GM18499 (cell line): ENCODE results near the gene UNC13C.
"Not testable (repeated sequence)": the region's sequence is repeated elsewhere in the genome, so short reads cannot be mapped to it uniquely, and the experiment has no call there.

Experiments used
- ATAC-seq: cut with Tn5 transposase; IDR thresholded peaks from one replicate; pipeline ENCODE4 v1.9.1; 2021; ENCODE audit warnings: moderate number of reproducible peaks; ENCODE audit not compliant: insufficient read depth, unreplicated experiment

The UNC13C gene

DNA sequence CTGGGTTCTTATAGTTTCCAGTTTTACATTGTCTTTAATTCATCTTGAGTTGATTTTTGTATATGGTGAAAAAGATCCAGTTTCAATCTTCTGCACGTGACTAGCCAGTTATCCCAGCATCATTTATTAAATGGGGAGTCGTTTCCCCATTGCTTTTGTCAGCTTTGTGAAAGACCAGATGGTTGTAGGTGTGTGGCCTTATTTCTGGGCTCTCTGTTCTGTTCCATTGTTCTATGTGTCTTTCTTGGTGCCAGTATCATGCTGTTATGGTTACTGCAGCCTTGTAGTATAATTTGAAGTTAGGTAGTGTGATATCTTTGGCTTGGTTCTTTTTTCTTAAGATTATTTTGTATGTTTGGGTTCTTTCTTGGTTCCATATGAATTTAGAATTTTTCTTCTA, 432.2 kb downstream of the UNC13C start:
- ATAC-seq: no peak

DNA sequence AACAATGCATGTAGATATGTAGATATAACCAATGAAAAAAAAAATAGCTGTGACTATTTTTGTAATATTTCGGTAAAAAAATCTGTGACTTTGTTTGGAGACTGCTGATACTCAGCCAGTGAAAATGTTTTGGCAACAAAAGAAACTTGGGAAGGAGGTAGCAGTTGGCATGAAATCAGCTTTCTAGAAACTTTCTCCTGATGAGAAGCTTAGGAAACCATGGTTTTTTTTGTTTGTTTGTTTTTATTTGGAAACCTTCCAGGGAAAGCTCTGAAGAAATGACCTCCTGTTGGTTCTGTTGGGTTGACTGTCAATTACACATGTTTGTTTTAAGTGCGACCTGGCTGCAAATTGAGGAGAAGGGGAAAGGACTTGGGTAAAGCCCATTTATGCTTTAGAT, 445.9 kb downstream of the UNC13C start:
- ATAC-seq: no peak

DNA sequence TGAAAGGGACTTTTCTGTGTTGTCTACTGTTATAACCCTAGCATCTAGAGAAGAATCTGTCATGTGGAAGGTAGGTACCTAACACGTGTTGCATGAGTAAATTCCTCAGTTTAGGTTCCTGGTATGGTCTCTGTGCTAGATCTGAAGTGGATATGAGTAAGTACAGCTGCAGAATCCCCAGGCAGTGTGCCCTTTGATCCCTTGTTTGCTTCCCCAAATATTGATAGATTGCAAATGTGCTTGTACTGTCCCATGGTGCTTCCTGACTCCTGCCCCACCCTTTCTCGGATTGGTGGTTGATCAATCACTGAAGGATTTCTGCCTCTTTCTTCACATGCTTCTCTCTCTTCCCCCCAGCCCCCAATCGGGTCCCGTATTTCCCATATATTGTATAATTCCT, 450.4 kb downstream of the UNC13C start:
- ATAC-seq: no peak

DNA sequence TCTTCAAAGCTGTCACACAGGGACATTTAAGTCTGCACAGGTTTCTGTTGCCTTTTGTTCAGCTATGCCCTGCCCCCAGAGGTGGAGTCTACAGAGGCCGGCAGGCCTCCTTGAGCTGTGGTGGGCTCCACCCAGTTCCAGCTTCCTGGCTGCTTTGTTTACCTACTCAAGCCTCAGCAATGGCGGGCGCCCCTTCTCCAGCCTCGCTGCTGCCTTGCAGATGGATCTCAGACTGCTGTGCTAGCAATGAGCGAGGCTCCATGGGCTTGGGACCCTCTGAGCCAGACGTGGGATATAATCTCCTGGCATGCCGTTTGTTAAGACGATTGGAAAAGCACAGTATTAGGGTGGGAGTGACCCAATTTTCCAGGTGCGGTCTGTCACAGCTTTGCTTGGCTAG, 472.0 kb downstream of the UNC13C start:
- not testable (repeated sequence) for ATAC-seq

DNA sequence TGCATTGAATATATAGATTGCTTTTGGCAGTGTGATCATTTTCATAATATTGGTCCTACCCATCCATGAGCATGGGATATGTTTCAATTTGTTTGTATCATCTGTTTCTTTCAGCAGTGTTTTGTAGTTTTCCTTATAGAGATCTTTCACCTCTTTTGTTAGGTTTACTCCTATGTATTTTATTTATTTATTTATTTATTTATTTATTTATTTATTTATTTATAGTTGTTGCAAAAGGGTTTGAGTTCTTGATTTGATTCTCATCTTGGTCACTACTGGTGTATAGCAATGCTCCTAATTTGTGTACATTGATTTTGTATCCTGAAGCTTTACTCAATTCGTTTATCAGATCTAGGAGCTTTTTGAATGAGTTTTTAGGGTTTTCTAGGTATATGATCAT, 478.2 kb downstream of the UNC13C start:
- ATAC-seq: no peak

DNA sequence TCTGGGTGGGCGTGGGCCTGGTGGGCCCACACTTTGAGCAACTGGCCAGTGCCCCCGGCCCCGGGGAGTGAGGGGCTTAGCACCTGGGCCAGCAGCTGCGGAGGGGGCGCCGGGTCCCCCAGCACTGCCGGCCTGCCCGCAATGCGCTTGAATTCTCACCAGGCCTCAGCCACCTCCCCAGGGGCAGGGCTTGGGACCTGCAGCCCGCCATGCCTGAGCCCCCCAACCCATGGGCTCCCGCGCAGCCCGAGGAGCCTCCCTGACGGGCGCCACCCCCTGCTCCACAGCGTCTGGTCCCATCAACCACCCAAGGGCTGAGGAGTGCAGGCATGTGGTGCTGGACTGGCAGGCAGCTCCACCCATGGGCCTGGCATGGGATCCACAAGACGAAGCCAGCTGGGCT, 484.3 kb downstream of the UNC13C start:
- no peak for ATAC-seq

DNA sequence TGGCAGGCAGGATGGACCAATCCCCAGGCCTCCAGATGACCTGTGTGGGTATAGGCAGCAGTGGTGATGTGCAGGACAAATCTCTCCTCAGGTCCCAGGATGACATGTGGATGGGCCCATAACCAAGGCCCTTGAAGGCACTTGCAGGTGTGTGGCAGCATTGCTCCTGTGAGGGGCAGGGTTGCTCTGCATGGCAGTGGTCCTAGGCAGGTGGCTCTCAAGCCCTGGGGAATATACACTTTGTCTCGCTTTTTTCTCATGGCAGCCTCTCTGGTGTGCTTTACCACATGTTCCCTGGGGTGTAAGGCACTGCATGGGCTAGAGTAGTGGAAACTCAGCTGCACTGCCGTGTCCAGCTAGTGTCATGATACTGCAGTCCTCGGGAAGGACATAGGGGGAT, 503.6 kb downstream of the UNC13C start:
- ATAC-seq: no peak

DNA sequence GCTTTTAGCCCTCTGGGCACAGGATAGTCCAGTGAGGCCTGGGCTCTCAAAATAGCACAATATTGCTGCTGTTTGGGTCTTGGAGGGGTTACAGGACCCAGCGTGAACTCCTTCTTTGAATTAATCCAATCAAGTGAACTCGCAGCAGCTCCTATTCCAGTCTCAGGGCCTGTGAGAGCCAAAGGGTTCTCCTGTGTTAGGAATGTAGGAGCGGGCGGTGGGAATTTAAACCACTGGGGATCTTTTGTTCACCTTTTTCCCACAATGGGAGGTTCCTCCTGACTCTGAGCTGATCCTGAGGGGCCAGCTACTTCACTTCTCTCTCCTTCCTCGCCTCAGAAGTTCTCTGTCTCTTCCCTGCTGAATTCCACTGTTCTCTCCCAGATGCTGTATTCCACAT, 504.0 kb downstream of the UNC13C start:
- ATAC-seq: no peak

DNA sequence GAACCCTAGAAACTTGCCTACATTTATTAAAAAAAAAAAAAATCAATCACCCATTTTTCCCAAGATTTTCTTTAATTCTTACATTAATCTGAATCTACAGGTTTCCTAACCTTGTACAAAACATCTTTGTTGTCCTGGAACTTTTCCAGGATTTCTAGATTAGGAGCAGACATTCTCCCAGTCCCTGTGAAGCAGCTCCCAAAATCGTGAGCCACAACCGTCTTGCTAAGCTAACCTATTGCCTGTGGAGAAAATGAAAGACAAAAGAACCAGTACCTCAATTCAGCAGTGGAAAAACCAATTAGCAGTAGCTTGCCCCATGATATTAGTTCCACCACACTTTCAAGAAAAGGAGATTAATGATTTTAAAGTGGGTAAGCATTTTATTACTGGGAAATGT, 522.1 kb downstream of the UNC13C start:
- ATAC-seq: no peak

DNA sequence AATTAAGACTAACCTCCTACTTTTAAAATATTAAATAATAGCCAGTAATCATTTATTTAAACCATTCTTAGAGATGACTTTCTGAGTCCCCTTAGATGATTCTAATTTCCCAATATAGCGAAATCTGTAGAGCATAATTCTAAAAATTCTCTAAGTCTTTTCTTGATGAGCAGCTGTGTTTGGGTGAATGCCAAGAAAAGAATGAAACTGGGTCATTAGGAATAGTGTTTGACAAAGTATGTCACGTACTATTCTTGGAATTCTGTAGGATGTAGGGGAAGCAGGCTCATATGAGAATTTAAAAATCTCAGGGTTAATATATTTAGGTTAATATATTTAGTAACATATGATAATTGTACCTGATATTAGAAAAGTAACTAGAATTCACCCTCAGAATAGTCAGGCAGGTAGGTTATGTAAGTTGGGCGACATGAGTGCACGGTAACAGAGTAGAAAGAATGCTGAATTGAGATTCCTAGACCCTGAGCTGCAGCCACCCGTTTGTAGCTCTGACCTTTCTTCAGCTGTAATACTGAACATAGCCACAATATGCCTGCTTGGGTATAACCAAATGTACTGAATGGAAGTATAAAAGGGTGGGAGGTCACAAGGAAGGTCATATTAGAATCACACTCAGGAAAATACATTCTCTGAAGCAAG, 524.3 kb downstream of the UNC13C start:
- no peak for ATAC-seq

DNA sequence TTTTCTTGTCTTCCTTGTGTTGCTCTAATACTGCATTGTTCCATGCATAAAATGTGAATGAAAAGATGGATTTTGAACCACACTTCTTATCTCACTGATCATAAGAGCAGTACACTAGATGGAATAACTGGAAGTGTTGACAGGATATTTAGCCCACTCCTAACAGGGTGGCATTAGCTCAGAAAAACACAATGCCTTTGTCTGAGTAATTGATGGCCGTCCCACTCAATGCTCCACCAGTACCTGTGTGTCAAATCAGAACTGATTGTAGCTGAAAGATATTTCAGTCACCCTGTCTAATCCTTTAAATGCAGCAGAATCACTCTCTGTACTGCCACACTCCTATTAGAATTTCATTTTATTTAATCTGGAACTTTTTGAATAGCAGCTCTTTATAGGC, 526.5 kb downstream of the UNC13C start:
- no peak for ATAC-seq

DNA sequence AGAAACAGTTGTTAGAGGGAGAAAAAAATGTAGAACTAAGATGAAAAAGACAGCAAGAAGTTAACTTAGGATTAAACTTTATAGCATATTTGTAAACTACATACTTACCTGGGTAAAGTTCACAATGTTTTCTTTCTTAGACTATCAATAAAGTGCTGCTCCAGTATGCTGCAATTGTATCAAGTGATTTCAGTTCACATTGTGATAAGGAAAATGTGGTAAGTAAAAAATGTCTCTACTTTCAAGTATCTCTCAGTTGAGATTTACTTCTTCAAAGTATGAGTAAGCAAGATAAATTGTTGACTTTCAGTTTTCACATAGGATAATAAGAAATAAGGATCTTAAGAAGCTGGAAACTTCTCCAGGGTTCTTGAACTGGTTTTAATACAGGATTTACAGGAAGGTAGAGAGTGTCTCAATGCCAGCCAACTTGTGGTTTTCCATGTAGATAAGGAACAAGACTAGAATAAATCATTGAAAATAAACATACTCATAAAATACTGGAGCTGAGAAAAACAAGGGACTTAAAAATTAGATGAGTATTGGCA, 528.8 kb downstream of the UNC13C start:
- no peak for ATAC-seq

DNA sequence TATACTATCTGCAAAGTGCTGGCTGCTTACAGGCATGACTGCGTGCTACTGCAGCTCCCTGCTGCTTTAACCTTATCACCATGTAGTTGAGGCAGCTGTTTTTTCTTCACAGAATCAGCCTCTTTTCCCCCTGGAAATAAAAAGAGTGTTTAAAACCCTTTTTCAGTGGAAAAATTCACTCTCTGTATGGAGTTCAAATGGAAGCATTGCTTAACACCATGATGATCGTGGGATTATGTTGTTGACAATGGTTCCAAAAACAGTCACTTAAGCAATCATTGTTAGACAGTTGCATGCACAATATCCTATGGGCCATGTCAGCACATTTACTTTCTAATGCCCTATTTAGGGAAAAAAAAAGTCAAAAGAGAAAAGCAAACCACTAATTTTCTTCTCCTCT, 536.4 kb downstream of the UNC13C start:
- no peak for ATAC-seq

DNA sequence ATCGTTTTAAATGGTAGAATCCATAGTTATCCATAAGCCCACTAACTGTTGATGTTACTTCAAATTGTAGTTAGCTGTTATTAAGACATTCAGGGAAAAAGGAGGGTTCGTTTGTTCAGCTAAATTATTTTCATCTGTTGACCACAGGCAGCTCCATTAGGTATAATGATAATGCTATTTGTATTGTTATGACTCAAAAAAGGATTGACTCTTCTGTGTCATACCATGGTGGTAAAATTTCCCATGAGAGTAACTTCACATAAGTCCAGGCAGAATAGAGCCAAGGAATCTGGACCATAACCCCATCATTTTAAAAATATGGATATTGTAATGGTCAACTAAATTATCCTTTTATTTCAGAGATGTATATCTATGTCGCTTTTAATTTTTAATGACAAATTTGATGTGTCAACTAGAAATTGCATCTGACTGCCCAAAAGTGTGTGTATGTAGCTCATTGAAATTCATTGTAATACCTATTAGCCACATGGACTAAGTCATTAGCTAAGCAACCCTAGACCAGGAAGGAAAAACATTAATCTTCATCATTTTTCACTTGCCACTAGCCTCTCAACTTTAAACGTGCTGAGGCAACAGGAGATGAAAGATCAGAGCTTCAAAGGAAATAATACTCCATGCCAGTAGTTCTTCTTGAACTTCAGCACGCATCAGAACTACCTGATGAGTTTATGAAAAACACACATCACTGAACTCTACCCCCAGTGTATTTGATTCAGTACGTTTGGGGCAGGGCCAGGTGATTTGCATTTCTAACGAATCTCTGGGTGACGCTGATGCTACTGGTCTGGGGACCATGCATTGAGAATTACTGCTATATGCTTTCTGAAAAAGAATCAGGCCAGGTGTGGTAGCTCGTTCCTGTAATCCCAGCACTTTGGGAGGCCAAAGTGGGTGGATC, 537.7 kb downstream of the UNC13C start:
- ATAC-seq: no peak

DNA sequence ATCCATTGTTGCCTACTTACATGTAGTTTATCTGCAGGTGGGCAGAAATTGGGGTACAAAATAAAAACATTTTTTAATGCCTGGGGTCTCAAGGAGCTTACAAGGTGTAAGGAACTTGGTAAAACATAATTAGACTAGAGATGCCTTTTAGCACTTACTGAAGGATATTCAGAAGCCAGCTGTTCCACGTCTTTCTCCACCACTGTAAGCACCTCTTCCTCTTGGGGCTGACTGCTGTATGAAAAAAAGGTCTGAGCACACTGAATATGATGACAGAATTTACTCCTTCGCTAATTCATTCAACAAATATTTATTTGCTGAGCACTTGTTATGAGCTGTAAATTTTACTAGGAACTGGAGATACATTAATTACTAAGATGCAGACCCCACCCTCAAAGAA, 539.1 kb downstream of the UNC13C start:
- no peak for ATAC-seq

DNA sequence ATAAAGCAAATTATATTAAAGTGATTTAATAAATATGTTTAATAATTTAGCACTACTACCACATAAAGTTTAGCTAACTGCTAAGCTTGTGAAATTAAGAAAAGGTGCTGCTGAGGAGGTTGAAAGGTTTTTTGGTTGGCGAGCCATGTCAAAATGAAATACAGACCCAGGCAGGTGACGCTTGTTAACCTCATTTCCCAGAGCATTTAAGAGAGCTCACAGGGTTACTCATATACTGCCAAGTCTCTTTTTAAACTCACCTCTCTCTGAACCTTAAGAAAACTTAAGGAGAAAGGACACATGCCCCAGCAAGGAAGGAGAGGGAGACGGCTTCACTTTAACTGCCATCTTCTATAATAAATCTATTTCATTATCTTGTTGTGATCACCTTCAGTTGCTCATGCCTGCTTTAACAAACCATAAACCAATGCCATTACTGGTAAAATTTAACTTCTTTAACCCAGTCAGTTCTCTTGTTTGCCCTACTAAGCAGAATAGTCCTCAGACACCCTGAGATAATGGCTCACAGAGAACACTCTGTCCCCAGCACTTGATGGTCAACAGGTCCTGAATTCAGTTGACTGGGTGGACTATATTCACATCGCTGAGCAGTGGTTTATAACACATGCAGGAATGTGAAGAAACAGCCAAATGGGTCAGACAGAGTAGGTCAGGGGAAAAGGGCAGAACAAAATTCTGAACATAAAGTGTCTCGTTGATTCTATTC, 540.1 kb downstream of the UNC13C start:
- ATAC-seq: no peak

DNA sequence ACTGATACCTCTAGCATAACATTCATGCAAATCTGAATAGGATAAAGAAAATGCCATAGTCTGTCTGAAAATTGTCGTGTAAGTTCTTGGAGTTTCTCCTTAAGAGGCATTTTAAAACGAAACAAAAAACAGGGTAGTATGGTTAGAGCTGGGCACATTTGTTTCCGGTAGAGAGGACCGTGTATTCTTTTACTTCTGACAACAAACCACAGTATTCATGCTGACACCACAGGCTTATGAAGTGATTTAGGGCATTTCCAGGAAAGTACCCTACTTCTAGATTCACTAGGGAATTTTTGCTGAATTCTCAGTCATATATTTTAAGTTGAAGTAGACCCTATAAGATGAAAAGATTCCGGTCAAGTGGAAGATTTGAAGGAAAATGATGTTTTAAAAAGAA, 541.3 kb downstream of the UNC13C start:
- ATAC-seq: peak; percentile 62

DNA sequence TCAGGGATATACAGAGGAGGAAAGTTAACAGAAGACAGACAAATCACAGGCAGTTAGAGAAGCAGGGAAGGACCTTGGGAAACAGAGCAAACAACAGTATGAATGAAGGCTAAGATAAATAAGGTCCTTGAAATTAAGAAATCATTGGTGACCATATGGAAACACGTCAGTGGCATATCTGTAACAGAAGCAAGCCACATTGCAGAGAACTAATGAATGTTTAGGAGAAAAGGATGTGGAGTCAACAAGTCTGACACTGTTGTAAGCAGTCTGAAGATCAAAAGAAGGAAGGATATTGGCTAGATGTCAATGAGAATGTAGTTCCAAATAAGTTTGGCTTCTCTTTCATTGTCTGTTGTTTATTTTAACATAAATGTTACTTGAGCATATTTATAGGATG, 542.4 kb downstream of the UNC13C start:
- ATAC-seq: no peak

DNA sequence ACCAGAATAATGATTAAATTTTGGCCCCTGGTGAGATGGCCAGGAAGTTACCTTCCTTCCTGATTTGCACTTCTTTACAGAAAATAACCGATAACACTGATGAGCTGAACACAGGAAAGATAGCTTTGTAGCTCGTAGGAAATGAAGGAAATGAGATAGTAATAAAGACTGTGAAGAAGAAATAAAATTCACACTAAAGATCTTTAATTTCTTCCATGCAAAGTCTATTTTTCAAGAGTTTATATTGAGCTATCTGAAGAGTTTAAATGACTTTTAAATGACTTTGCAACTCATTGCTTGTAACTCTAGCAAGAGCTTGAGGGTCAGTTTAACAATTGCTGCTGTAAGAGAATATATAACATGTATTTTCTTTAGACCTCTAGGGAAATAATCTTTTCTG, 543.0 kb downstream of the UNC13C start:
- ATAC-seq: no peak

DNA sequence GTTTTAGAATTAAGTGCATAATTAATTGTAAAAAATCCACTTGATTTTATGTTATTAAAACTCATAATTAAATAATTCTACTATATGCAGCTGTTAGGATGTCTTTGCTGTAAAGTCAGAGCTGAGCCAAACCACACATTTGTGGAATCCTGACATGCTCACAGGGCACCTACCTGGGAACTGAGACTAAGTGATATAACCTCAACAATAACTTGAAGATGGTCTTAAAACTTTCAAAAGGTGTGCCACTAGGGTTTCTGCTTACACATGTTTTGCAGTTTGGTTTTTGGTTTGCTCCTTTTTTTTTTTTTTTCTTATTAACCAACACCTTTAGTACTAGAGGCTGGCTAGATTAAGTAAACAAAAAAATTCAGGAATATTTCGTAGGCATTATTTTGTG, 549.8 kb downstream of the UNC13C start:
- no peak for ATAC-seq

DNA sequence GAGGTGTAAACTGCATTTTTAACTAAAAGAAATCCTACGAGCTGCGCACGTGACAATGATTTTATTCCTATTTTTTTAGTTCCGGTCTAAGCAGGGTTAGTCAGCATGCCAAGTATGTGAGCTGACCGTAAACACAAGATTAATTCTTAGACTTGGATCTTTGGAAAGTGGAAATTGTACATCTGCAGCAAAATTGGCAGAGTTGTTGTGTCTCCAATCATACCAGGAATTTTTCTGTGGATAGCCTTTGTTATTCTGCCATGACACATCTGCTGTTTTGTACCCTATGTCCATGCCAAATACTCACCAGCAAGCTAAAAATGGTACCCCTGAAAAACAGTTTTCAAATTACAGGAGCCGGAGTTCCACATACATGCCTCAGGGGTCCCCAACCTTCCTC, 562.5 kb downstream of the UNC13C start:
- ATAC-seq: no peak
